ENCODE results near the gene SCG5.

The SCG5 gene

GRCh38 chr15:32746116-32746857, 104.8 kb downstream of the SCG5 start:
- H2AFZ ChIP-seq (ENCODE audit: low read length), result no peak overlapping the region
- no peaks in the 10 kb centered on the region for H3K27me3 ChIP-seq (ENCODE audit: insufficient read depth, low read length)
- H3K79me2 ChIP-seq (ENCODE audit: insufficient read depth, low read length), result no peaks in the 10 kb centered on the region
- no peaks in the 10 kb centered on the region for H3K9me2 ChIP-seq (ENCODE audit: low read depth, low read length)
- no peaks in the 10 kb centered on the region for H3K36me3 ChIP-seq (ENCODE audit: insufficient read depth, low read length)
- H3K27ac ChIP-seq (ENCODE audit: low read depth, low read length, poor library complexity, severe bottlenecking), result no peak overlapping the region
- H3K4me2 ChIP-seq (ENCODE audit: low read length), result no peak overlapping the region
- no peak overlapping the region for H3K4me3 ChIP-seq (ENCODE audit: low read depth, low read length, poor library complexity, severe bottlenecking)
- no peaks in the 10 kb centered on the region for H3K4me1 ChIP-seq (ENCODE audit: insufficient read depth, low read length, severe bottlenecking)
- TF ChIP-seq EZH2 (IDR thresholded peaks at IDR 0.05; ENCODE audit: borderline replicate concordance, low read length), result no peak
- TF ChIP-seq CTCF (IDR thresholded peaks at IDR 0.05; ENCODE audit: low read length), result no peak
- H3F3A ChIP-seq (ENCODE audit: insufficient read depth, low read length), result no peaks in the 10 kb centered on the region
- no peaks in the 10 kb centered on the region for H3K9me3 ChIP-seq (ENCODE audit: low read length)
- H3K9ac ChIP-seq (ENCODE audit: low read length), result no peak overlapping the region
- no peaks in the 10 kb centered on the region for H4K20me1 ChIP-seq (ENCODE audit: insufficient read depth, low read length)

Measured in OCI-LY1 (cell line).